Activated T-helper 1 cell treated with Interleukin-2 at 50 U/mL for 16 hours (primary cell): ENCODE measurements around the gene AAK1.
"Not testable (repeated sequence)": the region's sequence is repeated elsewhere in the genome, so short reads cannot be mapped to it uniquely, and the experiment has no call there.

Experiments used
- DNase-seq: peaks from one replicate; pipeline ENCODE4 v3.0.0-alpha.2; 2020; ENCODE audit warnings: low read depth

AAK1 gene

DNA sequence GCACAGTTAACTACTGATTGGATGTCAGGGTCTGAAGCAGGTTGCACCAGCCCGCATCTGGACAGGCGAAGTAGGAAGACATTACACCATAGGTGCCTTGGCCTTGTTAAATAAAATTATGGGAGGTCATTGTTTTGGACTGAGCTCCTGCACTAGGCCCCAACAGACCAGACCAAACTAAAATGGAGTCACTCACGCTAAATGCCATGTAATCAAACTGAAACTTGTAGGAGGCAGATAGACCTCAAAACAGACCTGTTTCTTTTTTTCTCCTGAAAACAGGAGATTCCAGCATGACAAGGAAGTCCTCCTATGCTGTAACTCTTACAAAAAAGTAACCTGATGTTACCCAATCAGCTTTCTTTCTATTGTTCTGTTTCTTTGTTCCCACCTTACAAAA, 190.9 kb downstream of the AAK1 start:
- no peak for DNase-seq

DNA sequence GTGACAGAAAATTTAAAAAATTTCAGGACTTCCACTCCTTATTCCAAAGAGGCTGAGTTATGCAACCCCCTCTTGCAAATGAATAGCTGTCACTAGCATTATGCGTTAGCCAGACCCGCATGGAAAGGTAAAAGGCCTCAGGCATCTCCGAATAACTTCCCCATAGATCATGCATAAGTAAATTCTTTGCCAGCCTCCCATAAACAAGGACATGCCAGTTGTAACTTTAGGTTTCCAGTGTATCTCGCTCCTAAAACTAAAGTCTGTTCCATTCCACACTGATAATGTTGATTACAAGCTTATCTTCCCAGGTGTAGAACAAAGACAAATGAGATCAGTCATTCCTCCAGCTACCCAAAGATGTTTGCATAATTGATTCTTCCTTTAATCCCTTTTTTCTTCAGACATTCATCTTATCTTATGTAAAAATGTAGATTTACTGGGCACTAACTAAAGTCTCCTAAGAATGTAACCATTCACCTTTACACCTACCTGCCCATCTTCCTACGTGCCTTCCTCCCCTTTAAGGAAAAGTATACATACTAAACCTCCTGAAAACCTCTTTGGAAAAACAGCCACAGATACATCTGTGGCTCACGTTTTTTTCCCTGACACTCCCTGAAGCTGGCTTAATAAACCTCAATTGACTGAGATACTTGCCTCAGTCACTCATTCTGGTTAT, 192.7 kb downstream of the AAK1 start:
- no peak for DNase-seq

DNA sequence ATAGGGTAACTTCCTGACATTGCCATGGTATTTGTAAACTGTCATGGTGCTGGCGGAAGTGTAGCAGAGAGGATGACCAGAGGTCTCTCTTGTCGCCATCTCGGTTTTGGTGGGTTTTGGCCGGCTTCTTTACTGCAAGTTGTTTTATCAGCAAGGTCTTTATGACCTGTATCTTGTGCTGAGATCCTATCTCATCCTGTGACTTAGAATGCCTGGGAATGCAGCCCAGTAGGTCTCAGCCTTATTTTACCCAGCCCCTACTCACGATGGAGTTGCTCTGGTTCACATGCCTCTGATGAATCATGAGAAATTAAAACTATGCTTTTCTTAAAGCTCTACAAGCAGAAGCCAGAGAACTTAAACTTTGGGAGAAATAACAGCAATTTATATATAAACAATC, 193.6 kb downstream of the AAK1 start:
- DNase-seq: no peak

DNA sequence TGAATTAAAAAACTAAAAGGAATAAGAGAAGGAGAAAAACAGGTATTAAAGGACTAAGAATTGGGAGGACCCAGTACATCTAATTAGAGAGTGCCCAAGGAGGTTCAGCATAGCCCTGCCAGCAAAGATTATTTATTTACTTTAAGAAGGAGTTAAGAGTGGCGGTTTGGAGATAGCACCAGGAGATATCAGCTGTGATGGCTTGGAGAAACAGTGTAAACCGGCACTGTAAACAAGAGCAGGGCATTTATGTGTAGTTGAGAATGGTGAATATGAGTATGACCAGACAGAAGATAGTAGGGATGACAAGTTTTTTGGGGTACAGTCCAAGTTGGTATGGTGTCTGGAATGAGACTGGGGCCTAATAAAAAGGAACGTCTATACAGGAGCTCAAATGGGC, 199.9 kb downstream of the AAK1 start:
- not testable (repeated sequence) for DNase-seq

DNA sequence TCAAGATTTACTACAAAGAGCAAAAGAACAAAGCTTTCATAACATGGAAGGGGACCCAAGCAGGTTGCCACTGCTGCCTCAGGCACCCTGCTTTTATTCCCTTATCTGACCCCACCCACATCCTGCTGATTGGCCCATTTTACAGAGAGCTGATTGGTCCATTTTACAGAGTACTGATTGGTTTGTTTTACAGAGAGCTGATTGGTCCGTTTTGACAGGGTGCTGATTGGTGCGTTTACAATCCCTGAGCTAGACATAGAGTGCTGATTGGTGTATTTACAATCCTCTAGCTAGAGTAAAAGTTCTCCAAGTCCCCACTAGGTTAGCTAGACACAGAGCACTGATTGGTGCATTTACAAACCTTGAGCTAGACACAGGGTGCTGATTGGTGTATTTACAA, 204.0 kb downstream of the AAK1 start:
- DNase-seq: not testable (repeated sequence)

DNA sequence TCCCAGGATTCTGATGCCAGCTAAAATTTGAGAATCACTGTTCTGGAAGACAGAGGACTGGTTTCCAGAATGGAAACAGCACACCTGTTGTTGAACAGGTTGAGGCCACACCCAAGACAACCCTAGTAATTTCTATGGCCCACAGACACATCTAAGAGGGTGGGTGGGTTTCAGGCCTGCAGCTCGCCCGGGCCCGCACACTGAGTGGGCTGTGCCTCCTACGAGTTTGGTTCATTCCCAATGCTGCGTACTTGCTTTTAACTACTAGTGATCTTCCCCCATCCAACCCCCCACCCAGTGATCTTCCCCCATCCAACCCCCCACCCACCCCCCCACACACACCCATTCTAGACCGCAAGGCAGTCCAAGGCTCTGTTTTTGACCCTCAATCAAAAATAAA, 205.0 kb downstream of the AAK1 start:
- DNase-seq: no peak

DNA sequence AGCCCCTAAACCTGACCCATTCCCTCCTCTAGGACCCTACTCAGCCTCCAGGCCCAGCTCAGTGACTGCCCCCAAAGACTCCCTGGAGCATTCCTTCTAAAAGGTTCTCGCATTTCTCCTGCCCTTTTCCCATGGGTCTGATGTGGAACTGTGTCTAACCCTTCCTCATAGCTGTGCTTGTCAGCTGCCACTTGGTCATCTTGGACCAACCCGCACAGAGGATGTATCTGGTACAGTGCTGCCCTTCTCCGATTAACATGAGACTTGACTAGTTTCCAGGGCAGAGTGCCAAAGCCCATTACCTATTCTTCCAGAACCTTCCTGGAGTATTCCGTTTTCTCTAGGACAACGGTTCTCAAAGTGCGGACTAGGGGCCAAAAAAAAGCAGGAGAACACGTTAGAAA, 205.8 kb downstream of the AAK1 start:
- no peak for DNase-seq

DNA sequence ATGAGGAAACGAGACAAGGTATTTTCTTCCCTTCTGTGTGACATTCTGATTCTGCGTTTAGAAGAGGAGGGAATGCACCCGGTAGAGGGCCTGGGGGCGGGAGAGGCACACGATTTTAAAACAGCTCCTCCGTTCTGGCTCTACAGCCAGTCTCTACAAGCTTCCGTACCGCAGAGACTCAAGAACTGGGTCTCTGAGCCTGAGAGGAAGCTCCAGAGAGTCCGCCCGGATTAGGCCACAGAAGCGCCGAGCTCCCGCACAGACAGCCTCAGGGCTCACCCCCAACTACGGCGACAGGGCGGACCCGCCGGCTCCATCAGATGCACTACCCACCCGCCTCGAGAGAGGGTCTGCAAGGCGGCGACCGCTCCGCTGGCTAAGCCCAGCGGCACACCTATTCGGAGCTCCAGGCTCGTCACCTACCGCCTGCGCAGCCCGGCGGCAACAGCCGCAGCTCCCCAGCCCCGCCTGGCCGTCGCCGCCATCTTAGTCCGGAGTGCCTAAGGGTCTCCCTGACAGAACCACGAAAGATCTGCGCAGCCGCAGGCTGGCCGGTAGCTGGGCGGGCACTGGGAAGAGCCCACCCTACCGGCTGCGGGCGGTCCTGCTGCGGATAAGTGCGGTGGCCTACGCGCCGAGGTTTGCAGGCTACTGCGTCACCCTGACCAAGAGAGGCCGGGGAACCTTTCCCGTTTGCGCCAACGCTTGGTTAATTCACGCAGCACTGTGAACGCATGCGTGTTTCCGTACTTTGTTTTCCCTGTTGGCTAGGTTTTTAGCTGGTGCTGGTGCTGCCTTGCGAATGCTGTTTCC, 206.4 kb downstream of the AAK1 start, which contains the start of gene NFU1:
Gene NFU1, minus strand, starts transcription at position 498 of the 813 bp plus-strand sequence. Its CDS starts 13 bp downstream, at position 485.
- DNase-seq: peak; percentile 77

DNA sequence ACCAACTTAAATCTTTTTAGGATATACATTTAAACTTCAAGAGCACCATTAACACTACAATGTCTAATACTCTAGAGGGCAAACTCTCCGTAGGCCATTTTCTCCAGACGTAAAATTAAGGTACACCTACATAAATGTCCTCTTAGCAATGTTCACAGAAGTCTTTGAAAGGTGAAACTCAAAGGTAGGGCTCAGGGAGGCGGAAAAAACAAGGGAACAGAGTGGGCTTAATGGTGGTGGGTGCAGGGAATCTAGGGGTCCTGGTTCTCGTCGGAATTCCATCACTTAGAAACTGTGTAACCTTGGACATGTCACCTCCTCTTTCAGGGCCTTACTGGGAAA, 207.0 kb downstream of the AAK1 start:
- DNase-seq: no peak

DNA sequence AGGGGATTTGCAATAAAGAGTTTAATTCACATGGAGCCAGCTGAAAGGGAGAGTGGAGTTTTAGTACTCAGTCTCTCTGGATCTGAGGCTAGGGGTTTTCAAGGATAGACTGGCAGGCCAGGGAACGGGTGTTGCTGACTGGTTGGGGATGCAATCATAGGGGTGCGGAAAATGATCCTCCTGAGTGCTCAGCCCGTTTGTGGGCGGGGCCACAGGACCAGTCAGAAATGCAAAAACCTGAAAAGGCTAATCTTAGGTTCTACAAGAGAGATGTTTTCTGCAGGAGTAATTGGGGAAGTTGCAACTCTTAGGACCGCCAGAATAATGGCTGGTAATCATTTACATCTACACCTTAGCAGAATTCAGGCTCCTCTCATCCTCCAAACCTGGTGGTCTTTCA, 208.8 kb downstream of the AAK1 start:
- no peak for DNase-seq

DNA sequence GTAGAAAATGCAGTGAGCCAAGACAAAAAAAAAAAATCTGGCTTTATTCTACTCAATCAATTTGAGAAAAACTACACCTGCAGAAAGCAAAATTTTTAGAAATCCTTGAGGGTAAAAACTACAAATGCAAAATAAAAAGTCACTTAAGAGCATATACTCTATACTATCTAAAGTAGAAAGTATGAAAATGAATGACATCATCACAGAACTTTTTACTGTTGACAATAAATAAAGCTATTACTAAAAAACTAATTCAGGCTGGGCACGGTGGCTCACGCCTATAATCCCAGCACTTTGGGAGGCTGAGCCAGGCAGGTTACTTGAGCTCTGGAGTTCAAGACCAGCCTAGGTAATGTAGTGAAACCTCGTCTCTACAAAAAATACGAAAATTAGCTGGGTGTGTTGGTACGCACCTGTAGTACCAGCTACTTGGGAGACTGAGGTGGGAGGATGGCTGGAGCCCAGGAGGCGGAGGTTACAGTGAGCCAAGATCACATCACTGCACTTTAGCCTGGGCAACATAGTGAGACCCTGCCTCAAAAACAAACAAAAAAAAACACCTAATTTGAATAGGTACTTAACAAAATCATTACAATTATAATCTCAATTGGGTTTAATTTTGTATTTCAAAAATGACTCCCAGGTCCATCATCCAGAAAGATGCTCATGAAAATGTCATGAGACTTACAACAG, 213.9 kb downstream of the AAK1 start:
- DNase-seq: no peak

DNA sequence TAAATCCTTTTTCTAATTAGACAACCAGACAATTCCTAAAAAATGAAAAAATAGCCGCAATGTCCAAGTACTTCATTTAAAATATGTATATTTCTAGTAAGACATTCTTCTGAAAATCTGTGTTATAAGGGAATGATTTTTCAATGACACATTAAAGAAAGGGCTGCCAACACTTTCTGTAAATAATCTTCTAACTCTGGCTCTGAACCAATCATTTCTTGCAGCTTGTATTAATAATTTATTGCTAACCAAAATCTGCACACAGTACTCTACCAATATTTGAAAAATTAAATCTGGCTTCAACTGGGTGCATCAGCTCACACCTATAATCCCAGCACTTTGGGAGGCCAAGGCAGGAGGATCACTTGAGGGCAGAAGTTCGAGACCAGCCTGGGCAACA, 214.6 kb downstream of the AAK1 start:
- no peak for DNase-seq

DNA sequence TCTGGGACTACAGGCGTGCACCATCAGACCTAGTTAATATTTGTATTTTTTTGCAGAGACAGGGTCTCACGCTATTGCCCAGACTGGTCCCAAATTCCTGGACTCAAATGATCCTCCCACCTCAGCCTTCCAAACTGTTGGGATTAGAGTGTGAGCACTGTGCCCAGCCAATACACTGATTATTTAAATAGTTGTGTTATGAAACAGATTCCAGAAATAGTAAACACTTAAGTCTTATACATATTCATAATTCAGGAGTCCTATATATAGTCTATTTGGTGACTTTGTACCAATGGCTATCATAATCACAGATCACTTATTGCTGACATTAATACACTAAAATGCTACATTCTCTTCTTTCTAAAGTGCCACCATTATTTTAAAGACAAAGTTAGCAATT, 219.1 kb downstream of the AAK1 start:
- DNase-seq: no peak

DNA sequence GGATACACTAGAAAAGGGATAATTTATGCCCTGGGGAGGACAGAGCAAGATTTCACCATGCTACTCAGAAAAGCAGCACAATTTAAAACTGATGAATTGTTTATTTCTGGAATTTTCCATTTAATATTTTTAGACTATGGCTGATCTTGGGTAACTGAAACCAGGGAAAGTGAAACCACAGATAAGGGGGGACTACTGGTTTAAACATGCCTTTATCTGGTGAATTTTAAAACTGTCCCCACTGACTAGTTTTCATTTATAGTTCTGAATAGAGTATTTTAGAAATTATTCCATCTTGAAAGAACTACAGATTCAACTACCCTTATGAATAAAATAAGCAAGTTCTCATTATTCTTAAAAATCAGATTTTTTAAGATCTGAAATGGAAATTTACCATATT, 221.3 kb downstream of the AAK1 start:
- DNase-seq: no peak

DNA sequence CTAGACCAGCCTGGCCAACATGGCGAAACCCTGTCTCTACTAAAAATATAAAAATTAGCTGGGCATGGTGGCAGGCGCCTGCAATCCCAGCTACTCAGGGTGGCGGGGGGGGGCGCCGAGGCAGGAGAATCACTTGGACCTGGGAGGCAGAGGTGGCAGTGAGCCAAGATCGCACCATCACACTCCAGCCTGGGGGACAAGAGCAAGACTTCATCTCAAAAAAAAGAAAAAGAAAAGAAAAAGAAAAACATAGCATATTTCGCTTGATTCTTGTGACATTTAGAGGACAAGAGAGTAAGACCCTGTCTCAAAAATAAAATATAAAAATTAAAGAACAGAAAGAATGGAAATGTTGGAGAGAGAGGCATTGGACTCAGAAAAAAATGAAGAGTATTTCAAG, 224.4 kb downstream of the AAK1 start:
- not testable (repeated sequence) for DNase-seq

DNA sequence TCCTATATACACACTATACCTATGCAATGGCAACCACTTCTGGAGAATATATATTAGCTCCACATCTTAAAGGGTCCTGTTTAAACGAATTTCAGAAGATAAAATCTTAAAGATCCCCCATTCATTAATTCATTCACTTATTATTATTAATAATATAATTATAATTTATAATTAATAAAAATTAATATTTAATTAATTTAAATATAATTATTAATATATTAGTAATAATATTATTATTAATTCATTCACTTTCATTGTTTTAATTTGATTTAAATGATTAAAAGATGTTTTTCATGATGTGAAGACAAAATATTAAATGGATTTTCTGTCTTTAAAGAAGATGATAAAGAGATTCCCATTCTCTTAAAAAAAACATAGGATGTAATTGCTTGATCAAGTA, 227.4 kb downstream of the AAK1 start:
- DNase-seq: no peak
